Thyroid gland (tissue), 4 donors: ENCODE results near the gene ZNF584. TPM values are rescaled to one million over a fixed set of nuclear protein-coding genes. Genes with fewer than 3 reads are reported as not detected.
A peak's percentile ranks its signal among the peaks of the same experiment; 100 is the strongest.

ENCODE experiments used
- DNase-seq, 2 donors: peaks; one replicate each; pipeline ENCODE4 v3.0.0-alpha.2; 2019
- H3K27ac ChIP-seq, 3 donors: fragments of 200-600 bp; sonication (generic); 1 replicate in 2 of 3; 2 replicates in 1 of 3; pipeline ENCODE4 v1.5.1; 2016 to 2019; ENCODE audit warnings: mild to moderate bottlenecking in 1 of 3, moderate library complexity in 1 of 3
- H3K27me3 ChIP-seq: fragments of 200-600 bp; sonication (generic); one replicate; pipeline ENCODE4 v1.5.1; 2019
- H3K36me3 ChIP-seq, 2 donors: fragments of 200-600 bp; sonication (generic); one replicate each; pipeline ENCODE4 v1.5.1; 2016 to 2019
- H3K4me1 ChIP-seq, 2 donors: fragments of 200-600 bp; sonication (generic); one replicate each; pipeline ENCODE4 v1.5.1; 2017 to 2019
- H3K4me3 ChIP-seq, 3 donors: fragments of 200-600 bp; sonication (generic); replicated peaks in 1 of 3; 1 replicate in 2 of 3; 2 replicates in 1 of 3; pipeline ENCODE4 v1.5.1; 2016; ENCODE audit warnings: mild to moderate bottlenecking in 1 of 3
- H3K9me3 ChIP-seq: fragments of 200-600 bp; sonication (generic); one replicate; pipeline ENCODE4 v1.5.1; 2017
- CTCF ChIP-seq, 6 experiments: fragments of 200-600 bp in 3 of 6; fragments of 450-650 bp in 3 of 6; sonication (generic) in 3 of 6; IDR thresholded peaks; one replicate each; pipeline ENCODE4 v1.5.1; 2016 to 2019; ENCODE audit warnings: antibody characterized with exemption in 6 of 6, mild to moderate bottlenecking in 2 of 6, inconsistent platforms in 1 of 6, moderate library complexity in 1 of 6
- POLR2A ChIP-seq, 2 donors: fragments of 450-650 bp; IDR thresholded peaks; one replicate each; pipeline ENCODE4 v1.6.1; 2017; ENCODE audit warnings: antibody characterized with exemption in 2 of 2, mild to moderate bottlenecking in 2 of 2, moderate library complexity in 1 of 2
- WGBS, 2 donors: methylation state at CpG; one replicate each; pipeline ENCODE4 v1.1.5; 2017; 5-methylcytosine and 5-hydroxymethylcytosine counted together
- intact Hi-C: fragments of 100-400 bp; cut with DNase I; formaldehyde crosslinking; loops from one replicate; pipeline ENCODE4 v1.15.1; 2023
- total RNA-seq, 4 donors: library from RNA; depleted of rRNA; stranded (reverse); fragments of >200 nt; gene quantifications; one replicate each; pipeline ENCODE4 v1.2.3, GENCODE V29; 2016

ZNF584 gene
- total RNA-seq: 10 to 100 TPM; 10.1 to 31.1 (median 23.1) TPM

GRCh38 chr19:58408152-58409009, at the start of gene ZNF584:
TSS of gene ZNF584 (plus strand) at chr19:58408649. CDS start at chr19:58409148, 499 bp downstream.
- Histone ChIP-seq H3K27me3 (no peaks in the 10 kb centered on the region), H3K4me1 (peaks cover 6 to 24% of the 10 kb centered on the region in 2 donors), H3K4me3 (peak within 1 kb of the TSS; percentile 54 to 96 (median 82)), H3K36me3 (no peaks in the 10 kb centered on the region), H3K9me3 (no peaks in the 10 kb centered on the region), H3K27ac (peak within 1 kb of the TSS; percentile 67 to 79 (median 73))
- WGBS, 2 donors: 0 to 1% methylated on average over 26 to 36 of the region's 100 CpGs
- intact Hi-C loops: no loop called here
- peak in 1 of 6 experiments; percentile 7 for TF ChIP-seq CTCF (IDR thresholded peaks at IDR 0.05)
- peak; percentile 9 to 89 for TF ChIP-seq POLR2A (IDR thresholded peaks at IDR 0.05)
- DNase-seq: peak; percentile 95 to 96

- Histone ChIP-seq H3K27ac (peak overlapping the region; percentile 60 to 95 (median 81)), H3K36me3 (no peaks in the 10 kb centered on the region), H3K4me3 (peak overlapping the region; percentile 56 to 88 (median 83)), H3K4me1 (peaks cover 0 to 5% of the 10 kb centered on the region in 2 donors), H3K27me3 (no peaks in the 10 kb centered on the region), H3K9me3 (no peaks in the 10 kb centered on the region)
- TF ChIP-seq CTCF (IDR thresholded peaks at IDR 0.05): no peak
- TF ChIP-seq POLR2A (IDR thresholded peaks at IDR 0.05): no peak
- WGBS, 2 donors: 2 to 4% methylated on average over 24 to 28 of the region's 28 CpGs
- peak in 1 of 2 donors; percentile 42 for DNase-seq
- intact Hi-C loops: no loop called here
Observed at GRCh38 chr19:58361900-58362271, 46.6 kb upstream of the ZNF584 start.

GRCh38 chr19:58362272-58362994, 46.0 kb upstream of the ZNF584 start, which contains the start of gene ZNF497:
TSS of gene ZNF497 (minus strand) at chr19:58362751. CDS start at chr19:58357635, 5,116 bp downstream.
- Histone ChIP-seq H3K36me3 (no peaks in the 10 kb centered on the region), H3K27me3 (no peaks in the 10 kb centered on the region), H3K4me3 (peak within 1 kb of the TSS; percentile 56 to 88 (median 83)), H3K9me3 (no peaks in the 10 kb centered on the region), H3K4me1 (peaks cover 0 to 5% of the 10 kb centered on the region in 2 donors), H3K27ac (peak within 1 kb of the TSS; percentile 60 to 95 (median 81))
- intact Hi-C loops: no loop called here
- WGBS, 2 donors: 0% methylated on average over 20 to 24 of the region's 74 CpGs
- TF ChIP-seq POLR2A (IDR thresholded peaks at IDR 0.05): peak in 1 of 2 donors; percentile 75
- TF ChIP-seq CTCF (IDR thresholded peaks at IDR 0.05): no peak
- peak; percentile 97 to 98 for DNase-seq

GRCh38 chr19:58364146-58364545, 44.3 kb upstream of the ZNF584 start:
- Histone ChIP-seq H3K27me3 (no peaks in the 10 kb centered on the region), H3K4me1 (peaks cover 0 to 5% of the 10 kb centered on the region in 2 donors), H3K36me3 (no peaks in the 10 kb centered on the region), H3K4me3 (no peak overlapping the region), H3K27ac (no peak overlapping the region), H3K9me3 (no peaks in the 10 kb centered on the region)
- WGBS, 2 donors: 91 to 92% methylated on average over 4 to 5 of the region's 5 CpGs
- TF ChIP-seq CTCF (IDR thresholded peaks at IDR 0.05): no peak
- TF ChIP-seq POLR2A (IDR thresholded peaks at IDR 0.05): no peak
- intact Hi-C loops: no loop called here
- DNase-seq: no peak
